Vagina (tissue), 2 donors: Measurements from ENCODE around the gene CPPED1. TPM values are rescaled to one million over a fixed set of nuclear protein-coding genes. Genes with fewer than 3 reads are reported as not detected.

Source experiments
- DNase-seq, 2 donors: peaks; one replicate each; pipeline ENCODE4 v3.0.0-alpha.2; 2017; ENCODE audit errors: extremely low spot score in 2 of 2
- H3K27ac ChIP-seq: fragments of 200-600 bp; sonication (generic); one replicate; pipeline ENCODE4 v1.5.1; 2019
- H3K27me3 ChIP-seq: fragments of 200-600 bp; sonication (generic); one replicate; pipeline ENCODE4 v1.5.1; 2019
- H3K36me3 ChIP-seq, 2 donors: fragments of 200-600 bp; sonication (generic); one replicate each; pipeline ENCODE4 v1.5.1; 2017 to 2019
- H3K4me1 ChIP-seq: fragments of 200-600 bp; sonication (generic); one replicate; pipeline ENCODE4 v1.5.1; 2019
- H3K4me3 ChIP-seq, 2 donors: fragments of 200-600 bp; sonication (generic); 1 replicate in 1 of 2; 2 replicates in 1 of 2; pipeline ENCODE4 v1.5.1; 2016 to 2019
- H3K9me3 ChIP-seq: fragments of 200-600 bp; sonication (generic); one replicate; pipeline ENCODE4 v1.5.1; 2019
- POLR2A ChIP-seq, 2 donors: fragments of 450-650 bp; IDR thresholded peaks; one replicate each; pipeline ENCODE4 v1.6.1; 2017; ENCODE audit warnings: antibody characterized with exemption in 2 of 2, mild to moderate bottlenecking in 2 of 2, moderate library complexity in 2 of 2
- POLR2AphosphoS5 ChIP-seq, 2 donors: sonication (generic); formaldehyde crosslinking; IDR thresholded peaks; one replicate each; pipeline ENCODE4 v1.9.0; 2017; ENCODE audit warnings: antibody characterized with exemption in 2 of 2, mild to moderate bottlenecking in 2 of 2, low read depth in 1 of 2; ENCODE audit not compliant: insufficient read depth in 1 of 2
- intact Hi-C: fragments of 100-400 bp; cut with DNase I; formaldehyde crosslinking; loops from one replicate; pipeline ENCODE4 v1.15.1; 2023
- total RNA-seq: library from RNA; depleted of rRNA; stranded (reverse); fragments of >200 nt; gene quantifications from one replicate; pipeline ENCODE4 v1.2.3, GENCODE V29; 2016
- TF ChIP-seq, protein P1 (sequence below), 3 experiments: fragments of 450-650 bp in 2 of 3; fragments of 200-600 bp in 1 of 3; sonication (generic) in 1 of 3; IDR thresholded peaks; one replicate each; pipeline ENCODE4 v1.5.1; 2017 to 2019; ENCODE audit warnings: antibody characterized with exemption in 3 of 3, mild to moderate bottlenecking in 2 of 3, moderate library complexity in 2 of 3

Gene CPPED1
- total RNA-seq, 1 donor from 2014 or later, result 15.2 TPM

DNA sequence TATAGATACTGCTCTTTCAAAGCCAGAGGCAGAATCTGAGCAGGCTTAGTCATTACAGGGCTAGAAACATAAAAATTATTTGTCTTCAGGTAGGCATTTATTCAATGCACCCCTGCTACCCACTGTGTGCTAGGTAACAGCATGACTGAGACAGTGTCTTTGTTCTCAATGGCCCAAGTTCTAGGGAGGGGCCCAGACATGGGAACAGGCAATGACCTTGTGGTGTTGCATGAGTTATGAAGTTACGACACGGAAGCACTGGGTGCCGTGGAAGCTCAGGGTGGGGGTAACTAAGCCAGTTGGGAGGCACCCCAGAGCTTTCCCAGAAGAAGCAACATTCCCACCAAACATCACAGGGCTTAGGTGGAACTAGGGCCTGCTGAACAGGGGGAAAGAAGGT lies 87.0 kb downstream of the CPPED1 start:
- intact Hi-C loops, result no loop called here
- Histone ChIP-seq H3K9me3 (no peaks in the 10 kb centered on the region), H3K27ac (no peak overlapping the region), H3K36me3 (no peaks in the 10 kb centered on the region), H3K27me3 (no peaks in the 10 kb centered on the region), H3K4me1 (no peaks in the 10 kb centered on the region), H3K4me3 (no peak overlapping the region)
- no peak for DNase-seq
- TF ChIP-seq POLR2AphosphoS5 (IDR thresholded peaks at IDR 0.05; ENCODE audit: insufficient read depth in 1 of 2, low read depth in 1 of 2) (no peak), POLR2A (IDR thresholded peaks at IDR 0.05) (no peak)
- TF ChIP-seq, protein P1, sequence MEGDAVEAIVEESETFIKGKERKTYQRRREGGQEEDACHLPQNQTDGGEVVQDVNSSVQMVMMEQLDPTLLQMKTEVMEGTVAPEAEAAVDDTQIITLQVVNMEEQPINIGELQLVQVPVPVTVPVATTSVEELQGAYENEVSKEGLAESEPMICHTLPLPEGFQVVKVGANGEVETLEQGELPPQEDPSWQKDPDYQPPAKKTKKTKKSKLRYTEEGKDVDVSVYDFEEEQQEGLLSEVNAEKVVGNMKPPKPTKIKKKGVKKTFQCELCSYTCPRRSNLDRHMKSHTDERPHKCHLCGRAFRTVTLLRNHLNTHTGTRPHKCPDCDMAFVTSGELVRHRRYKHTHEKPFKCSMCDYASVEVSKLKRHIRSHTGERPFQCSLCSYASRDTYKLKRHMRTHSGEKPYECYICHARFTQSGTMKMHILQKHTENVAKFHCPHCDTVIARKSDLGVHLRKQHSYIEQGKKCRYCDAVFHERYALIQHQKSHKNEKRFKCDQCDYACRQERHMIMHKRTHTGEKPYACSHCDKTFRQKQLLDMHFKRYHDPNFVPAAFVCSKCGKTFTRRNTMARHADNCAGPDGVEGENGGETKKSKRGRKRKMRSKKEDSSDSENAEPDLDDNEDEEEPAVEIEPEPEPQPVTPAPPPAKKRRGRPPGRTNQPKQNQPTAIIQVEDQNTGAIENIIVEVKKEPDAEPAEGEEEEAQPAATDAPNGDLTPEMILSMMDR (IDR thresholded peaks at IDR 0.05), result no peak

DNA sequence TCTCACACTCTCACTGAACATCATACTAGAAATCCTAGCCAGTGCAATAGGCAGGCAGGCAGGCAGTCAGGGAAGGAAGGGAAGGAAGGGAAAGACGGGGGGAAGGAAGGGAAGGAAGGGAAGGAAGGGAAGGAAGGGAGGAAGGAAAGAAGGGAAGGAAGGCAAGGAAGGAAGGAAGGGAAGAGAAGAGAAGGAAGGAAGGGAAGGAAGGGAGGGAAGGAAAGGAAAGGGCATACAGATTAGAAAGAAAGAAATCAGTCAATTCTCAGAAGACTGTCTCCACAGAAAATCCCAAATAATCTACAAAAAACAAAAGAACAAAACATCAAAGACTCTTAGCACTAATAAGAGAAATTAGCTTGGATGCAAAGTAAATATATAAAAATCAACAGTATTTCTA lies 93.9 kb downstream of the CPPED1 start:
- TF ChIP-seq, protein P1 (IDR thresholded peaks at IDR 0.05), result no peak
- TF ChIP-seq POLR2A (IDR thresholded peaks at IDR 0.05) (no peak), POLR2AphosphoS5 (IDR thresholded peaks at IDR 0.05; ENCODE audit: insufficient read depth in 1 of 2, low read depth in 1 of 2) (no peak)
- intact Hi-C loops, result no loop called here
- H3K36me3 ChIP-seq, result no peaks in the 10 kb centered on the region

DNA sequence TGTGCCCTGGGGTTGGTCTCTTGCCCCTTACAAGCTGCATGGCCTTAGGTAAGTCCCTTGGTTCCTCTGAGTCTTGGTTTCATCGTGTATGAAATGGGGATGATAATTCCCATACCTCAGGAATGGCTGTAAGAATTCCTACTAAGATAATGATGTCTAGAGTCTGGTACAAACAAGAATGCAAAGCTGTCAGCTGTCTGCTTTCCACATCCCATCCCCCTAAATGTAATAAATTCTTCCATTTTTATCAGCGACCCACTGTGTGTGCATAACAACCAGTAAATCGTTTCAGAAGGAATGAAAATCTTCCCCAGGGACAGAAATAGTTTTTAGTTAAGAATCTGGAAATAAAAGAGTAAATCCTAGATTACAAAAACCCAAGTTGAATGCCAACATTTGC lies 95.4 kb downstream of the CPPED1 start:
- no peaks in the 10 kb centered on the region for H3K4me1 ChIP-seq
- intact Hi-C loops, result no loop called here
- no peaks in the 10 kb centered on the region for H3K36me3 ChIP-seq
- no peak for DNase-seq
- TF ChIP-seq POLR2A (IDR thresholded peaks at IDR 0.05) (no peak), POLR2AphosphoS5 (IDR thresholded peaks at IDR 0.05; ENCODE audit: insufficient read depth in 1 of 2, low read depth in 1 of 2) (no peak)
- TF ChIP-seq, protein P1 (IDR thresholded peaks at IDR 0.05), result no peak
- H3K4me3 ChIP-seq, result no peak overlapping the region
- H3K27me3 ChIP-seq, result no peaks in the 10 kb centered on the region
- H3K27ac ChIP-seq, result no peak overlapping the region
- H3K9me3 ChIP-seq, result no peaks in the 10 kb centered on the region

More for the DNA sequence above, 93.9 kb downstream of the CPPED1 start:
- no peak for DNase-seq
- Histone ChIP-seq H3K27me3 (no peaks in the 10 kb centered on the region), H3K4me1 (no peaks in the 10 kb centered on the region), H3K27ac (no peak overlapping the region), H3K9me3 (no peaks in the 10 kb centered on the region), H3K4me3 (no peak overlapping the region)

DNA sequence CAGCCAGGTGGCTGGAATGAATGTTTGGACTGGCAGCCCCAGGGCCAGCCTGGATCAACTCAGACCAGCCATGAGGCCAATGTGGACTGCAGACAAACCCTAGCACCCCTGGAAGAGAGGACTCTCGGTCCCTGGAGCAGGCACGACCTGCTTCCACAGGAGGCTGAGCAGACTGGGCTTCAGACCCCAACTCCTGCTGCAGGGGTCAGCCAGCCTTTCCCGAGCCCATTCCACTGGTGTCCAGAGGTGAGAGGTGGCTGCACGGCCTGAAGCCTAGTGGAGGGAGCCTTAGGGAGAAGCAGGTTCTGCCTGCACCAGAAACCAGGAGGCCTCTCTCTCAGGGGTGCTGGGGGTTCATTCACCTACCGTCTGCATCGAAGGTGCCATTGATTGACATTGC lies 97.1 kb downstream of the CPPED1 start:
- Histone ChIP-seq H3K27ac (no peak overlapping the region), H3K27me3 (no peaks in the 10 kb centered on the region), H3K4me1 (no peaks in the 10 kb centered on the region), H3K4me3 (no peak overlapping the region), H3K36me3 (no peaks in the 10 kb centered on the region), H3K9me3 (no peaks in the 10 kb centered on the region)
- no peak for DNase-seq
- TF ChIP-seq, protein P1 (IDR thresholded peaks at IDR 0.05), result no peak
- TF ChIP-seq POLR2AphosphoS5 (IDR thresholded peaks at IDR 0.05; ENCODE audit: insufficient read depth in 1 of 2, low read depth in 1 of 2), result no peak
- no peak for TF ChIP-seq POLR2A (IDR thresholded peaks at IDR 0.05)
- intact Hi-C loops, result no loop called here

DNA sequence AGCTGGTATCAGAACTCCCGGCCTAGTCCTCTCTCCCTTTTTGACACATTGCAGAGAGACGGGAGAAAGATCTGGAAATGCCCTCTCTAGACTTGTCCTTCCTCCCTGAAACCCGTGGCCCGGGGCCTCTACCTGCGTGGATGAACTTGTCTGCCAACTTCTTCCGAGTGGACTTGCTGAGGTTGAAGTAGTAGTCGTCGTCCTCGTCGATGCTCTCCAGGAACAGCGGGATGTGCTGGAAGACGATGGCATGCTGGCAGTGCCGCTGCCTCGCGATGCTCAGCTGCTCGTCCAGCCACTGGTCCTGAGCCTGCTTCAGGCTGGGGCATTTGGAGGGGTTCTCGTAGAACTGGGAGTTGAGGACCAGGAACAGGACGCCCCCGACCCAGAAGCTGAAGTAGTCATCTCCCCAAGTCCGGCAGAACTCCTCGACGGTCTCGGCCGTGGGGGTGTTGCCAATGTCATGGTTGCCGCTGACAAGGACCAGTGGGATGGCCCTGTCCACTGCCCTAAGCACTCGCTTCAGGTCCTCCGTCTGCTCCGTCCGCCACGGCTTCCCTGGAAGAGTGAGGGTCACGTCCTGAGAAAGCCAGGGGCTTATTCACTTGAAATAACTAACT lies 99.1 kb downstream of the CPPED1 start:
- Histone ChIP-seq H3K36me3 (no peaks in the 10 kb centered on the region), H3K9me3 (no peaks in the 10 kb centered on the region), H3K4me3 (no peak overlapping the region), H3K4me1 (no peaks in the 10 kb centered on the region), H3K27ac (no peak overlapping the region), H3K27me3 (no peaks in the 10 kb centered on the region)
- DNase-seq, result no peak
- intact Hi-C loops, result no loop called here
- no peak for TF ChIP-seq POLR2A (IDR thresholded peaks at IDR 0.05)
- TF ChIP-seq POLR2AphosphoS5 (IDR thresholded peaks at IDR 0.05; ENCODE audit: insufficient read depth in 1 of 2, low read depth in 1 of 2), result no peak
- TF ChIP-seq, protein P1 (IDR thresholded peaks at IDR 0.05), result no peak
